Tibial nerve (tissue), 4 donors: ENCODE results near the gene HSPA6. TPM values are rescaled to one million over a fixed set of nuclear protein-coding genes. Genes with fewer than 3 reads are reported as not detected.
"Not testable (repeated sequence)": the region's sequence is repeated elsewhere in the genome, so short reads cannot be mapped to it uniquely, and the experiment has no call there.

Experiments
- DNase-seq, 2 donors: peaks; one replicate each; pipeline ENCODE4 v3.0.0-alpha.2; 2019; ENCODE audit warnings: low spot score in 2 of 2
- H3K27ac ChIP-seq, 4 donors: fragments of 200-600 bp; sonication (generic) in 3 of 4; one replicate each; pipeline ENCODE4 v1.5.1; 2017 to 2019; ENCODE audit warnings: mild to moderate bottlenecking in 1 of 4
- H3K27me3 ChIP-seq, 2 donors: fragments of 200-600 bp; sonication (generic) in 1 of 2; one replicate each; pipeline versions ENCODE4 v1.5.1 to v1.6.0; 2017 to 2019
- H3K36me3 ChIP-seq, 3 donors: fragments of 200-600 bp; sonication (generic); one replicate each; pipeline ENCODE4 v1.5.1; 2018 to 2019
- H3K4me1 ChIP-seq, 4 donors: fragments of 200-600 bp; sonication (generic) in 3 of 4; one replicate each; pipeline ENCODE4 v1.5.1; 2017 to 2019
- H3K4me3 ChIP-seq, 4 donors: fragments of 200-600 bp; sonication (generic) in 3 of 4; one replicate each; pipeline ENCODE4 v1.5.1; 2017 to 2019; ENCODE audit warnings: mild to moderate bottlenecking in 1 of 4, moderate library complexity in 1 of 4
- H3K9me3 ChIP-seq, 4 donors: fragments of 200-600 bp; sonication (generic) in 3 of 4; one replicate each; pipeline ENCODE4 v1.5.1; 2017 to 2019
- CTCF ChIP-seq, 5 experiments: fragments of 200-600 bp in 3 of 5; fragments of 450-650 bp in 2 of 5; sonication (generic) in 3 of 5; IDR thresholded peaks; one replicate each; pipeline ENCODE4 v1.5.1; 2016 to 2019; ENCODE audit warnings: antibody characterized with exemption in 5 of 5, mild to moderate bottlenecking in 3 of 5, moderate library complexity in 2 of 5
- EP300 ChIP-seq, 2 donors: sonication (generic); formaldehyde crosslinking; IDR thresholded peaks; one replicate each; pipeline ENCODE4 v1.6.1; 2017; ENCODE audit warnings: antibody characterized with exemption in 2 of 2, mild to moderate bottlenecking in 1 of 2
- POLR2A ChIP-seq, 2 donors: fragments of 450-650 bp; IDR thresholded peaks; one replicate each; pipeline ENCODE4 v1.6.1; 2017; ENCODE audit warnings: antibody characterized with exemption in 2 of 2, mild to moderate bottlenecking in 2 of 2, moderate library complexity in 2 of 2
- WGBS, 2 donors: methylation state at CpG; one replicate each; pipeline ENCODE4 v1.1.5; 2018; 5-methylcytosine and 5-hydroxymethylcytosine counted together
- total RNA-seq, 4 donors: library from RNA; depleted of rRNA; stranded (reverse); fragments of >200 nt; gene quantifications; one replicate each; pipeline ENCODE4 v1.1.0, GENCODE V29; 2016

Gene HSPA6
- total RNA-seq: 1 to 10 TPM; 2.5 to 8.1 (median 5.4) TPM

GRCh38 chr1:161523817-161524741, at the start of gene HSPA6:
HSPA6 (plus strand) TSS chr1:161524540; CDS start chr1:161524659, 119 bp downstream.
- DNase-seq: peak; percentile 45 to 95
- Histone ChIP-seq H3K27ac (peak within 1 kb of the TSS; percentile 68 to 92 (median 81)), H3K4me3 (peak within 1 kb of the TSS; percentile 68 to 81 (median 78))
- TF ChIP-seq EP300 (IDR thresholded peaks at IDR 0.05) (peak in 1 of 2 donors; percentile 52), CTCF (IDR thresholded peaks at IDR 0.05) (peak in 1 of 5 experiments; percentile 11)
- not testable (repeated sequence) for H3K4me1 ChIP-seq, H3K9me3 ChIP-seq, H3K36me3 ChIP-seq, H3K27me3 ChIP-seq
- WGBS, 2 donors: 0 to 1% methylated on average over 36 to 61 of the region's 72 CpGs

- not testable (repeated sequence) for DNase-seq, H3K4me3 ChIP-seq, H3K4me1 ChIP-seq, H3K9me3 ChIP-seq, H3K27ac ChIP-seq, H3K36me3 ChIP-seq
- 96 to 100% methylated on average over 1 of the region's 1 CpG for WGBS, 2 donors
- peaks cover 0 to 36% of the 10 kb centered on the region in 2 donors for H3K27me3 ChIP-seq
Measured at GRCh38 chr1:161477711-161478110, 46.6 kb upstream of the HSPA6 start.

- Histone ChIP-seq H3K27me3 (peaks cover 0 to 26% of the 10 kb centered on the region in 2 donors), H3K9me3 (no peaks in the 10 kb centered on the region), H3K27ac (no peak overlapping the region), H3K4me3 (no peak overlapping the region), H3K4me1 (no peaks in the 10 kb centered on the region), H3K36me3 (no peaks in the 10 kb centered on the region)
- 92 to 94% methylated on average over 3 to 14 of the region's 15 CpGs for WGBS, 2 donors
- DNase-seq: no peak
- TF ChIP-seq EP300 (IDR thresholded peaks at IDR 0.05) (no peak), POLR2A (IDR thresholded peaks at IDR 0.05) (no peak), CTCF (IDR thresholded peaks at IDR 0.05) (no peak)
Measured at GRCh38 chr1:161478985-161479384, 45.4 kb upstream of the HSPA6 start.

DNA sequence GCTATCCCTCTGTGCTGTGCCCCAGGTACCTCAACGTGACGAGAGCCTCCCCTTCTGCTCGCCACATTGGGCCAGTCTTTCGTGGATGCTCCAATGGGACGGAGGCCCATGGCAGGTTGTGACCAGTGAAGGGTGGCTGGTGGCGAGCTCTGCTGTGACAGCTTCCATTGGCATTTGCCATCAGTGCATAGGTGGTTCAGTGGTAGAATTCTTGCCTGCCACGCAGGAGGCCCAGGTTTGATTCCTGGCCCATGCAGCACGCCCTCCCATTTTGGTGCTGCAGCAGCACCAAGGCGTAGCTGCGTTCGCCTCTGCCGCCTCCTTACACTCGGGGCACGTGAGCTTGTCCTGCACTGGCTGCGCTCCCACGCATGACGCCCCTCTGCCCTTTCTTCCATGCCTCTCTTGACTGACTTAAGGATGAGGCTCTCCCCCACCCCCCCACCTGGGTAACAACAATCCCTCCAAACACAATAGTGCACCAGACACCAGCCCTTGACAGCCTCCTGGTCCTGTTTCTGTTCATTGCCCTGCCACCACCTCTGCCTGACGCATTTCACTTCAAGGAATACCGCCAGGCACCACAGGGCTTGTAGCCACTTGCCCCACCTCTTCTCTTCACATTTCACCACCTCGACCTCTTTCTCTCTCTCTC, 43.8 kb upstream of the HSPA6 start:
- 80 to 86% methylated on average over 17 to 20 of the region's 20 CpGs for WGBS, 2 donors
- Histone ChIP-seq H3K27me3 (peaks cover 0 to 20% of the 10 kb centered on the region in 2 donors), H3K27ac (no peak overlapping the region), H3K4me1 (no peaks in the 10 kb centered on the region), H3K36me3 (no peaks in the 10 kb centered on the region), H3K4me3 (no peak overlapping the region), H3K9me3 (no peaks in the 10 kb centered on the region)
- no peak for TF ChIP-seq POLR2A (IDR thresholded peaks at IDR 0.05)
- no peak for TF ChIP-seq CTCF (IDR thresholded peaks at IDR 0.05)
- no peak for TF ChIP-seq EP300 (IDR thresholded peaks at IDR 0.05)
- no peak for DNase-seq

DNA sequence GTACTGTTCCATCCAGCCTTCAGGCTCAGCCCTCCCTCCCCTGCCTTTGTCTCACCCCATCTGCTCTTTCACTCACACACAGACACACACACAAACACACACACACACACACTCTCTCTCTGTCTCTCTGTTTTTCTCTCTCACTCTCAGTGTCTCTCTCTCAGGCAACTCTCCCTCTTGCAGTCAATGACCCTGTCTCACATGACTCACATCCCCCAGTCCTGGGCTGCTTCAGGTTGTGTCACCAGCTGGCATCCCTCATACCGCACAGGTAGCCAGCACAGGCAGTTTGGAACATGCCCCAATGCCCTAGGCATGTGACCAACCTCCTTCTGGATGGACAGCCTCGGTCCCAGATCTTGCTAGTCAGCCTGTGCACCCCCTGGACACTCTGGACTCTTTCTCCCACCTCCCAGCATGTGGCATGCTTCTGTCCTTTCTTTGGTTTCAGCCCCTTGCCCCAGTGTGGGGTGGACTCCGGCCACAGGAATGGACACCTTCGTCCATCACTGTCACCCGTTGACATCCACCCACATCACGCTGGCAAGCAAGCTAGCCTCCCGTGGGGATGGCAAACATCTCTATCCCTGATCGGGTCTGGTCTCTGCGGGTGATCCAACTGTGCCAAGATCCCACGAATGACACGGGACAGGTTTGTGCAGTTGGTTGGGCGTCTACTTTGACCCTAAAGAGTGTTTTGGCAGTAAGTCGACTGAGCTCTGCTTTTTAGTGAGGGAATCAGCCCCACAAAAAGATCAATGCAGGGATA, 42.5 kb upstream of the HSPA6 start:
- DNase-seq: no peak
- Histone ChIP-seq H3K36me3 (no peaks in the 10 kb centered on the region), H3K27me3 (peaks cover 0 to 20% of the 10 kb centered on the region in 2 donors), H3K4me3 (no peak overlapping the region), H3K4me1 (peaks cover 0 to 2% (median 0%) of the 10 kb centered on the region in 4 donors), H3K9me3 (no peaks in the 10 kb centered on the region), H3K27ac (no peak overlapping the region)
- WGBS, 2 donors: 73 to 80% methylated on average over 13 of the region's 13 CpGs
- TF ChIP-seq CTCF (IDR thresholded peaks at IDR 0.05) (no peak), POLR2A (IDR thresholded peaks at IDR 0.05) (no peak)
